Pulmonary artery endothelial cell (primary cell): Measurements from ENCODE around the gene PLAAT2. TPM values are rescaled to one million over a fixed set of nuclear protein-coding genes. Genes with fewer than 3 reads are reported as not detected.
"Not testable (repeated sequence)": the region's sequence is repeated elsewhere in the genome, so short reads cannot be mapped to it uniquely, and the experiment has no call there.

Experiments
- DNase-seq: peaks from one replicate; pipeline ENCODE4 v3.0.0-alpha.2; 2011; ENCODE audit warnings: low read depth, low spot score
- total RNA-seq: library from RNA; depleted of rRNA; stranded (reverse); fragments of >200 nt; gene quantifications from 2 replicates; pipeline ENCODE4 v1.2.3, GENCODE V29; 2014

The PLAAT2 gene
- total RNA-seq, 1 donor from 2014 or later: not detected

GRCh38 chr11:63549411-63549810 is 13.8 kb downstream of the PLAAT2 start:
- no peak for DNase-seq

DNA sequence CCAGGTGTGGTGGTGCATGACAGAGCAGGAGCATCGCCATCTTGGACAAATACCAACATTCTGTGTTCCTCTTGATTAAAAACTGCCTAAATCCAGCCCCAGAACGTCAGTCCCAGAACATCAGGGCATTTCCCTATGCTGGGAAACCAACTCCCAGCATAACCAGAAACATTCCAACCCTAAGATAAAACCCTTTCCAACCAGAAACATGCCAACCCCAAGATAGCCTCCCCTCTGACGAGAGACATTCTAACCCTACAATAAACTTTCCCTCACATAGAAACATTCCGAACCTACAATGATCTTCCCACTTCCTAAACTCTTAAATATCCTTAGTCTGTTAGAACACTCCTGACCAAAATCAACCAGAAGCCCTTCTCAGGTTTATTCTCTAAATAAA is 15.0 kb downstream of the PLAAT2 start:
- no peak for DNase-seq

DNA sequence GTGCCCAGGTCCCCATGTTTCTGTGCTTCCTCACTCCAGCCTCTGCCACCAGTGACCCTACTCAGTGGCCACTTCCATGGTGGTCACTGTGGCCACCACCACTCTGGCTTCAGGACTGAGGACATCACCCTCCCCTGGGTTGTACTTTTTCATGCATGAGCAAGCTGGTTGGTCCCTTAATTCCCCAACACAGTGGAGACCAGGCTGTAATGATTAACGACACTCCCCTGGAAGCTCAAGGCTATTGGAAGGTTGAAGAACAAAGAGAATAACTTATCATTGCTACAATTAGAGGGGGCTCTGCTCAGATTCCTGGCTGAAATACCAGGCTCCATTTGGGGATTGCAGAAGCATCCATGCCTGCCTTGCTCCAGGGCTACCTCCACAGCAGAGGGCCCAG is 16.1 kb downstream of the PLAAT2 start:
- no peak for DNase-seq

GRCh38 chr11:63543711-63544110 is 19.5 kb downstream of the PLAAT2 start:
- no peak for DNase-seq

- not testable (repeated sequence) for DNase-seq
These were observed 20.7 kb downstream of the PLAAT2 start for GRCh38 chr11:63542506-63542905.

- no peak for DNase-seq
These were observed 25.7 kb downstream of the PLAAT2 start for GRCh38 chr11:63537293-63538101.

- DNase-seq: no peak
These were observed 26.4 kb downstream of the PLAAT2 start, which contains the start of gene PLAAT4 for GRCh38 chr11:63536669-63537292. TSS of gene PLAAT4 (plus strand) at chr11:63536808. CDS start at chr11:63536869, 61 bp downstream.

- no peak for DNase-seq
These were observed 27.4 kb downstream of the PLAAT2 start for GRCh38 chr11:63535734-63536133.

DNA sequence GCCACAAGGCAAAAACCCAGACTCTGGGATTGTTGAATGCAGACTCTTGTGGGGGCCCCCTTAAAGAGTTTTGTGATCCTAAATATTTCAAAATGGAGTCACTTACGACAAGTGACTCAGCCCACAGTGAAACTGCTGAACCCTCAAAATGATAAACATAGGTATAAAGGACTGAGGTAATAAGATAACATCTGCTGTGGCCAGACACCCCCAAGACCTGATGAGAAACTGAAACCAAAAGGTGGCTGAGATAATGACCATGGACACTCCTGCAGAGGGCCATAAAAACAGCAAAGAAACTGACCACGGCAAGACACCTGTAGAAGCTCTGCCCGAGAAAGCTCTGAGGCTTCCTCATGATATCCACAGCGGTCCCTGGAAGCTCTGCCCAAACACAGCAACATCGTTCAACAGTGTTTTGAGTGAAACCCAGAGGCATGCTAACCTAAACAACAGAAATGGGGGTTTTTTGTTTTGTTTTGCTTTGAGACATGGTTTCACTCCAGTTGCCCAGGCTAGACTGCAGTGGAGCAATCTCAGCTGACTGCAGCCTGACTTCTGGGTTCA is 28.2 kb downstream of the PLAAT2 start:
- no peak for DNase-seq

DNA sequence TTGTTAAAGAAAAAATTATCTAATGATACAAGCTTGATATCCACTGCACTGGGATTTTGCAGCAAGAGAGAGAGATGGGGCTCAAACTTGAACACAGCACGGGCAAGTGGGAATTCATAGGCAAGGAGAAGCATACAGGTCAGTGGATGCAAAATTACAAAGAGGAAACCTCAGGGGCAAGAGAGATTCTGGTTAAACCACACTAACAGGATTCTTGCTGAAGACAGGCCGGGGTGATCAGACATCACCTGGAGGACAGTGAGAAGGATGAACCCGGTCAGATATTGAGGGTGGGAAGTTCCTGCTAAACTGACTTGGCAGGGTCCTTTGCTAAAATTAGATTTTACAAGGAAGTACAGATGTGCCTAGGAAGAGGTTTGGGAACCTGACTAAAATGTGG is 29.1 kb downstream of the PLAAT2 start:
- DNase-seq: no peak

DNA sequence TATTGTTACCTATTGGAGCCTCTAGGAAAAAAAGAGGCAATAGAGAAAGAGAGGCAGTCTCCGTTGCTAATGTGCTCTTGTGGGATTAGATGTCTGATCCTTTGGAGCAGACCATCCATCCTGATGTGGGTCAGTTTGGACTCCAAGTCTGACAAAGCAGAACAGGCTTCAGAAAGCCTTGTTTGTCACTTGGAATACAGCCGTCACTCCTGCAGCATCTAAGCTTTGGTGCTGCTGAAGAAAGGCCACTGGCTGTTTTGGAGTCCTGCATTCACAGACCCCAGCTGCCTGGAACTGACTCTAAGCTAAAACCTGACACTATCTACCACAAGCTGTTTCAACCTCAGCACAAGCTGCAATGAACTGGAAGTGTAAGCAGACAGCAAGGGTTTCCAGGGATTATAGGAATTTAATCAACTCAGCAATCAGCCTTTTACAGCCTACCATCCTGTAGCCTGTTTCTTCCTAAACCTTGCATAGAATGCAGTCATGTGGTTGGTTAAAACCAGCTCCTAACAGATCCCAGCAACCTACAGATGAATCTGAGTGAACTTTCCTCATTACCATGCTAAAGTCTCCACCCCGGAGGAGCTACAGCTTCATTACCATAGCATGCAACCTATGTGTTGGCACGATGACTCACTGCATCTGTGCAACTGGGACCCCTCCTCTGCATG is 30.2 kb downstream of the PLAAT2 start:
- no peak for DNase-seq

GRCh38 chr11:63532117-63532516 is 31.1 kb downstream of the PLAAT2 start:
- DNase-seq: no peak

DNA sequence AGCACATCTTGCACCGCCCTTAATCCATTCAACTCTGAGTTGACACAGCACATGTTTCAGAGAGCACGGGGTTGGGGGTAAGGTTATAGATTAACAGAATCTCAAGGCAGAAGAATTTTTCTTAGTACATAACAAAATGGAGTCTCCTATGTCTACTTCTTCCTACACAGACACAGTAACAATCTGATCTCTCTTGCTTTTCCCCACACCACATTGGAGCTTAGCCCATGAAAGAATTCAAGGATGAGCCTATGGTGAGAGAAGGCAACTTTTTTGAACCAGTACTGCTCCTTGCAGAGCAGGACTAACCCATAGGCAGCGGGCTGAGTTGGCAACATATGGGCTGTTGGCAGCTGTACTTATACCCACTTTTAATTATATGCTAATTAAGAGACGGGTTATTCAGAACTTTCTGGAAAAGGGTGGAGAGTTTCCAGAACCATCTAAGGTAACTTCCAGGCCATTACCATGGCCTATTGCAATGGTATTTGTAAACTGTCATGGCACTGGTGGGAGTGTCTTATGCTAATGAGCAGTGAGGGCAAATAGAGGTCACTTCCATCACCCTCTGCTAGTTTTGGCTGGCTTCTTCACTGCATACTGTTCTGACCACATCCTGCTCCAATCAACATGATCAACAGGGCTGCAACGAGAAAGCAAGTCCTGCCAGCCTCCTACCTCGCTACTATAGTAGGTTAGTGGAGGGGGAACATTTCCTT is 31.9 kb downstream of the PLAAT2 start:
- DNase-seq: not testable (repeated sequence)

GRCh38 chr11:63530021-63530420 is 33.2 kb downstream of the PLAAT2 start:
- DNase-seq: no peak

DNA sequence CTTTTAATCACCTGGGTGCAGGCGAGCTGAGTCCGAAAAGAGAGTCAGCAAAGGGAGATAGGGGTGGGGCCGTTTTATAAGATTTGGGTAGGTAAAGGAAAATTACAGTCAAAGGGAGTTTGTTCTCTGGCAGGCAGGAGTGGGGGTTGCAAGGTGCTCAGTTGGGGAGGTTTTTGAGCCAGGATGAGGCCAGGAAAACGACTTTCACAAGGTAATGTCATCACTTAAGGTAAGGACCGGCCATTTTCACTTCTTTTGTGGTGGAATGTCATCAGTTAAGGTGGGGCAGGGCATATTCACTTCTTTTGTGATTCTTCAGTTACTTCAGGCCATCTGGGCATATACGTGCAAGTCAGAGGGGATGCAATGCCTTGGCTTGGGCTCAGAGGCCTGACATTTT is 33.8 kb downstream of the PLAAT2 start:
- DNase-seq: not testable (repeated sequence)

- not testable (repeated sequence) for DNase-seq
These were observed 34.4 kb downstream of the PLAAT2 start for GRCh38 chr11:63528729-63529278.

GRCh38 chr11:63528156-63528555 is 35.0 kb downstream of the PLAAT2 start:
- DNase-seq: not testable (repeated sequence)

DNA sequence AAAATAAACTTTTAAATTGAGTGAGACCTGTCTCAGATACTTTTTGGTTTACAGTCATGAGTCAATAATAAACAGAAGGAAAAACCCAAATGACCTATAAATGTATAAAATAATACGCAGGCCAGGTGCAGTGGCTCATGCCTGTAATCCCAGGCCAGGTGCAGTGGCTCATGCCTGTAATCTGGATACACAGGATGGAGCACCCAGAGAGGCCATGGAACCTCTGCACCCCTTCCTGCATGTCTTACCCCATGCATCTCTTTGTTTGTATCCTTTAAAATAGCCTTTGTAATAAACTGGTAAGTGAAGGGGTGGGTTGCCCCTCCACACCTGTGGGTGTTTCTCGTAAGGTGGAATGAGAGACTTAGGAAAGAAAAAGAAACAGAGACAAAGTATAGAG is 35.5 kb downstream of the PLAAT2 start:
- DNase-seq: no peak

- DNase-seq: no peak
These were observed 40.0 kb downstream of the PLAAT2 start for GRCh38 chr11:63523151-63523550.

DNA sequence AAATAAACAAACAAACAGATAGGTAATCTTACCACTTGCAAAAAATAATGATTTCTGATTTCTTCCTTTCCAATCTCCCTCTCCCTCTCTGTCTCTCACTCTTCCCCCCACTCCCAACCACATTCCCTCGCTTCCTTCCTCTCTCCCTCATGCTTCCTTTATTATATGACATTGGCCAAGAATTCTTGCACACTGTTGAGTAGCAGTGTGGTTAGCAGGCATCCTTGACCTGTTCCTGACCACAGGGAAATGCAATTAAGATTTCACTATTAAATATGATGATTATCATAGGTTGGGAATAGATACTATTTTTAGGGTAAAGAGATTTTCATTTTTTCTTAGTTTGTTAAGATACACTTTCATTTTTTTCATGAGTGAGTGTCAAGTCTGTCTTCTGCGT is 41.3 kb downstream of the PLAAT2 start:
- no peak for DNase-seq

- no peak for DNase-seq
These were observed 42.5 kb downstream of the PLAAT2 start for GRCh38 chr11:63520606-63521170.
